B cell (primary cell): ENCODE results near the gene EYS. TPM values are rescaled to one million over a fixed set of nuclear protein-coding genes. Genes with fewer than 3 reads are reported as not detected.

ENCODE experiments used
- ATAC-seq: fragments of 200-7000 bp; cut with Tn5 transposase; one replicate; pipeline ENCODE4 v1.10.0; 2021; ENCODE audit warnings: low read depth, mild to moderate bottlenecking, moderate number of reproducible peaks, moderate library complexity
- CTCF ChIA-PET: fragments of 350-600 bp; sonication (Branson Sonifier 250); formaldehyde crosslinking; loops from one replicate; lab custom pipeline; 2021; ENCODE audit warnings: antibody characterized with exemption, inconsistent platforms; lab: Charles Lee
- POLR2A ChIA-PET: fragments of 350-600 bp; sonication (Branson Sonifier 250); formaldehyde crosslinking; loops from one replicate; lab custom pipeline; 2021; ENCODE audit warnings: antibody characterized with exemption; lab: Charles Lee
- DNase-seq: peaks from one replicate; pipeline ENCODE4 v3.0.0; 2013
- H2AFZ ChIP-seq: 2 replicates; pipeline ENCODE4 v1.6.1; 2012; ENCODE audit warnings: mild to moderate bottlenecking, low read depth, low read length; ENCODE audit not compliant: insufficient read depth, poor library complexity, severe bottlenecking
- H3K27ac ChIP-seq, 2 donors: 1 replicate in 1 of 2; 2 replicates in 1 of 2; pipeline ENCODE4 v1.5.1; 2012 to 2013; ENCODE audit warnings: low read length in 2 of 2, mild to moderate bottlenecking in 2 of 2, moderate library complexity in 1 of 2
- H3K27me3 ChIP-seq, 4 experiments: fragments of 200-600 bp in 1 of 4; sonication (generic) in 1 of 4; replicated peaks in 1 of 4; 1 replicate in 2 of 4; 2 replicates in 2 of 4; pipeline versions ENCODE4 v1.6.1 to v1.7.0; 2013 to 2016; ENCODE audit warnings: low read length in 3 of 4, mild to moderate bottlenecking in 2 of 4, mixed read lengths in 1 of 4, moderate library complexity in 1 of 4; ENCODE audit not compliant: insufficient read depth in 4 of 4, control insufficient read depth in 3 of 4; ENCODE audit errors: control extremely low read depth in 1 of 4
- H3K36me3 ChIP-seq, 2 experiments: replicated peaks in 1 of 2; 1 replicate in 1 of 2; 2 replicates in 1 of 2; pipeline versions ENCODE4 v1.6.1 to v1.7.1; 2013; ENCODE audit warnings: low read length in 1 of 2; ENCODE audit not compliant: insufficient read depth in 2 of 2, control insufficient read depth in 1 of 2; ENCODE audit errors: control extremely low read depth in 1 of 2, extremely low read depth in 1 of 2
- H3K4me1 ChIP-seq, 2 donors: fragments of 200-600 bp in 1 of 2; sonication (generic) in 1 of 2; 1 replicate in 1 of 2; 2 replicates in 1 of 2; pipeline versions ENCODE4 v1.5.1 to v1.6.1; 2013 to 2017; ENCODE audit warnings: low read length in 2 of 2; ENCODE audit not compliant: control insufficient read depth in 2 of 2, insufficient read depth in 2 of 2
- H3K4me2 ChIP-seq: replicated peaks from 2 replicates; pipeline ENCODE3; 2012; ENCODE audit warnings: mild to moderate bottlenecking, low read depth, low read length; ENCODE audit not compliant: poor library complexity, severe bottlenecking
- H3K4me3 ChIP-seq, 5 experiments: fragments of 200-600 bp in 1 of 5; sonication (generic) in 1 of 5; 1 replicate in 3 of 5; 2 replicates in 2 of 5; pipeline versions ENCODE4 v1.5.1 to v1.7.0; 2011 to 2016; ENCODE audit warnings: low read length in 4 of 5, mild to moderate bottlenecking in 4 of 5, low read depth in 2 of 5, control low read depth in 1 of 5, moderate library complexity in 1 of 5; ENCODE audit not compliant: insufficient read depth in 1 of 5; ENCODE audit errors: control extremely low read depth in 1 of 5, extremely low read depth in 1 of 5
- H3K79me2 ChIP-seq: fragments of 200-600 bp; sonication (generic); one replicate; pipeline ENCODE4 v1.6.0; 2016; ENCODE audit warnings: low read length; ENCODE audit not compliant: control insufficient read depth, insufficient read depth
- H3K9ac ChIP-seq: fragments of 200-600 bp; sonication (generic); 2 replicates; pipeline ENCODE4 v1.6.1; 2017; ENCODE audit warnings: mild to moderate bottlenecking, low read length, moderate library complexity
- H3K9me3 ChIP-seq, 3 donors: one replicate each; pipeline versions ENCODE4 v1.6.1 to v1.7.1; 2013; ENCODE audit warnings: low read length in 2 of 3; ENCODE audit not compliant: control insufficient read depth in 2 of 3, insufficient read depth in 1 of 3; ENCODE audit errors: control extremely low read depth in 1 of 3
- H4K20me1 ChIP-seq: 2 replicates; pipeline ENCODE4 v1.6.0; 2012; ENCODE audit warnings: mild to moderate bottlenecking, low read length; ENCODE audit not compliant: insufficient read depth, control insufficient read depth, poor library complexity, severe bottlenecking
- H3K27ac Mint-ChIP-seq: one replicate; pipeline ENCODE4 v1.8.0; 2021; ENCODE audit warnings: mixed read lengths
- H3K27me3 Mint-ChIP-seq: one replicate; pipeline ENCODE4 v1.8.0; 2021; ENCODE audit warnings: mixed read lengths
- H3K4me1 Mint-ChIP-seq: one replicate; pipeline ENCODE4 v1.8.0; 2021; ENCODE audit warnings: mixed read lengths
- H3K4me3 Mint-ChIP-seq: one replicate; pipeline ENCODE4 v1.8.0; 2021; ENCODE audit warnings: mixed read lengths
- H3K9me3 Mint-ChIP-seq: one replicate; pipeline ENCODE4 v1.8.0; 2022; ENCODE audit warnings: mixed read lengths; ENCODE audit not compliant: insufficient read depth
- CTCF ChIP-seq: fragments of 200-600 bp; IDR thresholded peaks from one replicate; pipeline ENCODE4 v1.8.0; 2022; ENCODE audit warnings: antibody characterized with exemption, mild to moderate bottlenecking
- EZH2 ChIP-seq: IDR thresholded peaks from 2 replicates; pipeline ENCODE4 v1.6.1; 2012; ENCODE audit warnings: borderline replicate concordance, low read depth, mild to moderate bottlenecking, moderate library complexity, low read length; ENCODE audit not compliant: insufficient read depth, poor library complexity, severe bottlenecking
- WGBS: methylation state at CpG from one replicate; pipeline ENCODE4 v1.1.5; 2013; ENCODE audit warnings: missing lambda C conversion rate; ENCODE audit not compliant: insufficient coverage; 5-methylcytosine and 5-hydroxymethylcytosine counted together
- intact Hi-C: fragments of 100-400 bp; cut with micrococcal nuclease; formaldehyde crosslinking; loops from one replicate; pipeline ENCODE4 v1.10.0; 2022
- polyA plus RNA-seq: library from polyadenylated mRNA; depleted of rRNA; stranded (reverse); fragments of >200 nt; gene quantifications from 2 replicates; pipeline ENCODE4 v1.2.3, GENCODE V29; 2012
- total RNA-seq, 2 donors: library from RNA; stranded (reverse); fragments of 120-200 nt in 1 of 2; gene quantifications; 1 replicate in 1 of 2; 2 replicates in 1 of 2; pipeline versions ENCODE4 v1.2.3 to v1.2.4, GENCODE V29; 2013 to 2022

EYS gene
- total and polyA plus RNA-seq, 2 donors (not counting 1 experiment from before 2014, with no cell fraction given): not detected

- CTCF ChIA-PET: no interaction called here
- intact Hi-C loops: no loop called here
These were observed 1625.6 kb downstream of the EYS start for GRCh38 chr6:64081453-64081852.

GRCh38 chr6:64074981-64075380 lies 1632.0 kb downstream of the EYS start:
- Mint-ChIP-seq H3K4me3 (no peak overlapping the region), H3K27me3 (no peaks in the 10 kb centered on the region), H3K4me1 (no peaks in the 10 kb centered on the region), H3K27ac (no peak overlapping the region), H3K9me3 (peaks cover 3% of the 10 kb centered on the region)
- Histone ChIP-seq H3K79me2 (no peaks in the 10 kb centered on the region), H3K4me3 (no peak overlapping the region), H3K9ac (no peak overlapping the region), H3K9me3 (no peaks in the 10 kb centered on the region), H3K27ac (no peak overlapping the region), H3K27me3 (no peaks in the 10 kb centered on the region), H3K4me2 (no peak overlapping the region), H2AFZ (no peak overlapping the region), H4K20me1 (no peaks in the 10 kb centered on the region), H3K4me1 (no peaks in the 10 kb centered on the region), H3K36me3 (no peaks in the 10 kb centered on the region)
- ChIA-PET CTCF (no interaction called here), POLR2A (no interaction called here)
- intact Hi-C loops: no loop called here
- ATAC-seq: no peak
- no peak for TF ChIP-seq CTCF
- no peak for TF ChIP-seq EZH2
- no CpG with 5 or more reads among the region's 1 CpG for WGBS
- DNase-seq: no peak

More at GRCh38 chr6:64081453-64081852, 1625.6 kb downstream of the EYS start:
- Mint-ChIP-seq H3K9me3 (peaks cover 3% of the 10 kb centered on the region), H3K4me3 (no peak overlapping the region), H3K4me1 (no peaks in the 10 kb centered on the region), H3K27ac (no peak overlapping the region), H3K27me3 (no peaks in the 10 kb centered on the region)
- no peak for TF ChIP-seq EZH2
- TF ChIP-seq CTCF: no peak
- Histone ChIP-seq H3K36me3 (no peaks in the 10 kb centered on the region), H3K27ac (no peak overlapping the region), H3K79me2 (no peaks in the 10 kb centered on the region), H3K9ac (no peak overlapping the region), H3K9me3 (peaks cover 0 to 5% (median 0%) of the 10 kb centered on the region in 3 donors), H2AFZ (no peak overlapping the region), H3K4me2 (no peak overlapping the region), H3K4me1 (no peaks in the 10 kb centered on the region), H4K20me1 (no peaks in the 10 kb centered on the region), H3K4me3 (no peak overlapping the region), H3K27me3 (no peaks in the 10 kb centered on the region)
- no CpG with 5 or more reads among the region's 2 CpGs for WGBS
- no peak for ATAC-seq
- no peak for DNase-seq
- POLR2A ChIA-PET: no interaction called here
